Measurements from ENCODE around the gene N4BP2L1.

DNA sequence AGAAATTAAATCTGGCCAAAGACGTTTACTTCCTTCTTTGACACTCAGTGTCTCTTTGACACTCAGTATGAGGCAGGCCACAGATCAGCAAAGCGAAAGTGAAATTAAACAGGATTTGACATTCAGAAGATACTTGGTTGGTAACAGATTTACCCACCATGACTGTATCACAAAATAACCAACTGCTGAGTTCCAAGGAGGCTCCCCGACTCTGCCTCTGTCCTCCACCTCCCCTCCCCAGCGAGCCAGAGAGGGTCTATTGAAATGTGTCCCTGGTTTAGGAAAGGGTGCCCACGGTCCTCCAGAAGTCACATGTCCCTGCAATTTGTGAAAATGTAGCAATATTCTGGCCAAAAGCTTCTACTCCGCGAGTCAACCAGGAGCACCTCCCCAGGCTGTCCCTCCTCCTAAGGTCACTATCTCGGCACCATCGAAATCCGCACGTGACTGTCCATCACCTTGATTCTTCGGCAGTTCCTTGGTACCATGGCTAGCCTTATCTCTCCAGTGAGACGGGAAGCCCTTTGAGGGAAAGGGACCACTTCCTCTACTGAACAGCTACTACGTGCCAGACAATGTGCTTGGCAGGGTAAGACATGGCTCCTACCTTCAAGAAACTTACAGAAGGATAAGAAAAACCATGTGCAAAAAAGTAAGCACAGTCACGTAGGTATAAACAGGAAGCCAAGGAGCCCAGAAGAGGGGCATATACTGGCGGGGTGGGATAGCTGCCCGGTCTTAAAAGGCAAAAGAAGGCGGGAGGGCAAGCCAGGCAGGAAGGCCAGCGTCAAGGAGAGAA is 1.5 kb downstream of the N4BP2L1 start:
- TF ChIP-seq CREB1 (IDR thresholded peaks at IDR 0.05) (no peak), HDAC6 (IDR thresholded peaks at IDR 0.05; ENCODE audit: low read depth, low read length) (no peak)
- TF ChIP-seq, protein P1, sequence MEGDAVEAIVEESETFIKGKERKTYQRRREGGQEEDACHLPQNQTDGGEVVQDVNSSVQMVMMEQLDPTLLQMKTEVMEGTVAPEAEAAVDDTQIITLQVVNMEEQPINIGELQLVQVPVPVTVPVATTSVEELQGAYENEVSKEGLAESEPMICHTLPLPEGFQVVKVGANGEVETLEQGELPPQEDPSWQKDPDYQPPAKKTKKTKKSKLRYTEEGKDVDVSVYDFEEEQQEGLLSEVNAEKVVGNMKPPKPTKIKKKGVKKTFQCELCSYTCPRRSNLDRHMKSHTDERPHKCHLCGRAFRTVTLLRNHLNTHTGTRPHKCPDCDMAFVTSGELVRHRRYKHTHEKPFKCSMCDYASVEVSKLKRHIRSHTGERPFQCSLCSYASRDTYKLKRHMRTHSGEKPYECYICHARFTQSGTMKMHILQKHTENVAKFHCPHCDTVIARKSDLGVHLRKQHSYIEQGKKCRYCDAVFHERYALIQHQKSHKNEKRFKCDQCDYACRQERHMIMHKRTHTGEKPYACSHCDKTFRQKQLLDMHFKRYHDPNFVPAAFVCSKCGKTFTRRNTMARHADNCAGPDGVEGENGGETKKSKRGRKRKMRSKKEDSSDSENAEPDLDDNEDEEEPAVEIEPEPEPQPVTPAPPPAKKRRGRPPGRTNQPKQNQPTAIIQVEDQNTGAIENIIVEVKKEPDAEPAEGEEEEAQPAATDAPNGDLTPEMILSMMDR (IDR thresholded peaks at IDR 0.05; ENCODE audit: control extremely low read depth in 1 of 3, insufficient read depth in 1 of 3, low read depth in 1 of 3, low read length in 3 of 3) = no peak
- TF ChIP-seq, protein P2, sequence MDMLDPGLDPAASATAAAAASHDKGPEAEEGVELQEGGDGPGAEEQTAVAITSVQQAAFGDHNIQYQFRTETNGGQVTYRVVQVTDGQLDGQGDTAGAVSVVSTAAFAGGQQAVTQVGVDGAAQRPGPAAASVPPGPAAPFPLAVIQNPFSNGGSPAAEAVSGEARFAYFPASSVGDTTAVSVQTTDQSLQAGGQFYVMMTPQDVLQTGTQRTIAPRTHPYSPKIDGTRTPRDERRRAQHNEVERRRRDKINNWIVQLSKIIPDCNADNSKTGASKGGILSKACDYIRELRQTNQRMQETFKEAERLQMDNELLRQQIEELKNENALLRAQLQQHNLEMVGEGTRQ (IDR thresholded peaks at IDR 0.05; ENCODE audit: low read length) = no peak

All from H1 (cell line).